GM18870 (cell line): ENCODE data around the gene KLF9.

ENCODE experiments used
- ATAC-seq: cut with Tn5 transposase; IDR thresholded peaks from one replicate; pipeline ENCODE4 v1.9.1; 2021; ENCODE audit warnings: moderate library complexity; ENCODE audit not compliant: unreplicated experiment

The KLF9 gene

GRCh38 chr9:70422371-70423043 is 8.1 kb upstream of the KLF9 start:
- ATAC-seq = no peak

DNA sequence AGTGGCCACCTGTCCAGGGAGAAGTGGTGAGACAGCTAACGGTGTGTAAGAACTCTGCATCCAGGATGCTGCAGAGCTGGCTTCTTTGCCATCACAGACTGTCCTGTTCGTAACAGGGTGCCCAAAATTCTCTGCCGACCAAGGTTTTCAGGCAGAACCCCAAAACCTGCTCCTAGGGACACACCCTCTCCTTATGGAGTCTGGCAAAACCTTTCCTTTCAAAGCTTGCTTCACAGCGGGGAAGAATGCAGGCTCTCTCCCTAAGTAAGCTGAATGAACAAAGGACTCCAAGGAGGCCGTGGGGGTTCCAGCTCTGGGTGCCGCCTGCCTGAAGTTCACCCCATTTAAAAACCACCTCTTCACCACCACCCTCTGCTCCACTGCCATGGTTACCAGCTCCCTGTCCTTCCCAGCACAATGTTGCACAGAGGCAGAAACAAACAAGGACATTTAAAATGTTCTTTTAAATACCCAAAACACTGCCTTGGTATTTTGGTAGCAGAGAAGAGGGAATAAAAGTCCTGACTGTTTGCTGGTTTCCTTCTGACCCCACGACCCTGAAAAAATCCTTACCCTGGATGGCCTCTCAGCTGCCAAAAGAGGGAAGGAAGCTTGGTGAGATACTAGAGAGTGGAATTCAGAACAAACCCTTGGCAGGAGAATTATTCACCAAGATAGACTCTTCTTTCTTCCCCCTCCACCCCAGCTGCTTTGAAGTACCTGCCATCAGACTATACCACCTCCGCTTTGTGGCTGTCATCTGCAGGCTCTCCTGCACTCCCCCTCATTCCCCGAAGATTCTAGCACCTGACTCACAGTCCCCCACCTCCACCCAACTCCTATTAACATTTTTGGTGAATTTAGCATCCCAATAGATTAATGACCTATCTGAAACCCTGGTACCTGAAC is 7.1 kb upstream of the KLF9 start:
- ATAC-seq = no peak

DNA sequence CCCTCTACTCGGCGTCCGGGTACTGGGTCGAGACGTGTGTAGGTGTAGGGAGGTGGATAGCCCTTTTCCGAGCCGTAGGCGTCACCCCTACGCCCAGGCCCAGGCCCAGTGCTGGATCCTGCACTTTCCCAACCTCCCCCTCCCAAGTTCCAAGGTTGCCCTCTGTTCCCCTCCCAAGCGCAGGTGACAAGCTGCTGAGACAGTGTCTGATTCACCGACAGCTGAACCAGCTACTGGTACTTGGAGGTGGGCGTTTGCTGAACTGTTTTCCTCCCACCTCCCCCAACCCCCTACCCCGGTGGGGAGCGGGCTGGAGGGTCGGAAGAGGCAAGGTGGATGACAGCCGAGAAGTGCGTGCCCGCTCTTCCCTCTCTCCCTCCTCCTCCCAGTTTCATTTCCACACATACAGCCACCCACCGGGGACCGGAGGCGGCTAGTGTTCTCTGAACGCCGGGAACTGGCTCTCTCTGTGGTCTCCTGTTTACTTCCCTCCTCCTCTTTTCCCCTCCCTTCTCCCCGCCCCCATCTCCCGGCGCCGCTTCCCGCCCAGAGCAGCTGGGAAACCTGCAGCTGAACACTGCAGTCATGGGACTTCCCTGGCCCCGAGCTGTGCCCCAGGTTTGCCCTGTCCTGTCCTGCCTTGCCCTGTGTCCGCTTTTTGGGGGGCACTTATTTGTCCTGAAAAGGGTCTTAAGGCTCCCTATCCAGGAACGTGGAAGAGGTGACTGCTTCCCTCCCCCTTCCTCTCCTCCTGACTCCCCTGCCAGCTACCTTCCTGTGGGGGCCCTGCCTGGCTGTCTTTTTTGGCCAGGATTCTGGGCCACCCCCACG is 6.2 kb upstream of the KLF9 start:
- peak; percentile 16 for ATAC-seq

GRCh38 chr9:70419556-70420440 is 5.3 kb upstream of the KLF9 start:
- ATAC-seq = peak; percentile 44

DNA sequence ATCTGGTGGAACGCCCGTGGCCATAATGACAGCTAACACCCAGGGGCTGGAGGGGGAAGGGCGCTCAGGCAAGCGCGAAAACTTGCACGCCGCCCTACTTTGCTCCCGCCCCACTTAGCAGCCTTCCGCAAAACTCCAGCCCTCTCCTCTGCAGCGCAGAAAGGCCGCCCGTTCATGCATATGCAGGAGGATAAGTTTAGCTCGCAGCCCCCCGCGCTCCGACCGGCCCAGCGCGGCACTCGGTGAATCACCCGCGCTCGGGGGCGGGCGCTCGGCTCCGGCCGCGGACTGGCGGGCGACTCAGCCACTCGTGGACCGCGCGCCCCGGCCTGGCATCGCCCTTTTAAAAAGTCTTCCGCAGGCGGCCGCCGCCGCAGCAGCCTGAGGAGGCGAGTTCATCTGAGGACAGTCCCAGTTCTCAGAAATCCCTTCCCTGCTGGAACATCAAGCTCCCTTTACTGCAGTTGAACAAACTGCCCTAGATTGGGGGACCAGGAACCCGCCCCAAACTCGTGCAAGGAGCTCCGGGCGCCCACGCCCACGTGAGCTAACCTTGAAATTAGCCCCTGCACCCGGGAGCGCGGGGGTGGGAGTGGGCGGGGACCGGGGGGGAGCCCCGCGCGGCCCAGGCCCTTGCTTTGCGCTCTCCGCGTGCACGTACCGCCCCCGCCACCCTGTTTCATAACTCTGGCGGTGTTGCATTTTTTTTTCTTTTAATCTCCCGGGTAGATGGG is 4.5 kb upstream of the KLF9 start:
- ATAC-seq = peak; percentile 38

DNA sequence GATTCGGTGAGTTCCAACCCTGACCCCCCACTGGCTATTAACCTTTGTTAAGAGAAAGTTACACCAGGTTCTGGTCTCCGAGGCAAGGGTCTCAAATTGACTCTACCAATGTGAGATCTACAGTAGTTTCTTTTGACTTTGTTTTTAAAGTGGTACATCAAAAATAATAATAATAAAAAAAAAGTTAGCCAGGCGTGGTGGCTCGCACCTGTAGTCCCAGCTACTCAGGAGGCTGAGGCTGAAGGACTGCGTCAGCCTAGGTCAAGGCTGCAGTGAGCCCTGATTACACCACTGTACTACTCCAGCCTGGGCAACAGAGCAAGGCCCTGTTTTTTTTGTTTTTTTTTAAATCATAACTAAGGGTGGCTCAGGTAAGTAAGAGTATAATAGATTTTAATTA is 1.0 kb upstream of the KLF9 start:
- ATAC-seq = no peak

DNA sequence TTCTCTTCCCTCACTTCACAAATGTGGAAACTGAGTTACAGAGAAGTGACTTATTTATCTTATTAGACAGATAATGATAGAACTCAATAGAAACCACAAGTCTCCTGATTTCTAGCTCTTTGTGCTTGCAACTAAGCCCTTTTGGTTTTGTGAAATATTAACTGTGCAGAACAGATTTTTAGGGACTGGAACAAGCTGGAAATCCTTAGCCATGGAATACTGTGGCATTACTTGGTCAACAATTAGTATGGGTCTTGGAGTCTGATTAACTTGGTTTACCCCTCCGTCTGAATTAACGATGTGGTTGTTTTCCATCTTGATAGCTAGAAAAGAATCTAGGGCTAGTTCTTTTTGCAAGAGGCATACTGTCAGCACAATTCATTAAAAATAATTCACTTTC is 584 bp upstream of the KLF9 start:
- no peak for ATAC-seq

DNA sequence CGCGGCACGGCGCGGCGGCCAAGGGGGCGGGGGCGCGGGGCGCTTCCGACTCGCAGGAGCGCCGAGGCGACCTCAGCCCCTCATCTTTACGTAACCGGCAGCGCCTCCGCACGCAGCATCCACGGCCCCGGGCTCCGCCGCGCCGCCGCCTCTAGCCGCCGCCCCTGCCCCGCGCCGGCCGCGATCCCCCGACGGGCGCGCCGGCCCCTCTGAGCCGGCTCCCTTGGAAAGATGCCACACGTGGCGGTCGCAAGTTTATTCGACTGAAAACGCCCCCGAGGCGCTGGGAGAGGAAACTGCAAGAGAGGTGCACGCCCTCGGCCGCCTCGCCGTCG is 1.0 kb downstream of the KLF9 start:
- peak; percentile 12 for ATAC-seq

GRCh38 chr9:70412832-70413463 is 1.5 kb downstream of the KLF9 start:
- no peak for ATAC-seq

DNA sequence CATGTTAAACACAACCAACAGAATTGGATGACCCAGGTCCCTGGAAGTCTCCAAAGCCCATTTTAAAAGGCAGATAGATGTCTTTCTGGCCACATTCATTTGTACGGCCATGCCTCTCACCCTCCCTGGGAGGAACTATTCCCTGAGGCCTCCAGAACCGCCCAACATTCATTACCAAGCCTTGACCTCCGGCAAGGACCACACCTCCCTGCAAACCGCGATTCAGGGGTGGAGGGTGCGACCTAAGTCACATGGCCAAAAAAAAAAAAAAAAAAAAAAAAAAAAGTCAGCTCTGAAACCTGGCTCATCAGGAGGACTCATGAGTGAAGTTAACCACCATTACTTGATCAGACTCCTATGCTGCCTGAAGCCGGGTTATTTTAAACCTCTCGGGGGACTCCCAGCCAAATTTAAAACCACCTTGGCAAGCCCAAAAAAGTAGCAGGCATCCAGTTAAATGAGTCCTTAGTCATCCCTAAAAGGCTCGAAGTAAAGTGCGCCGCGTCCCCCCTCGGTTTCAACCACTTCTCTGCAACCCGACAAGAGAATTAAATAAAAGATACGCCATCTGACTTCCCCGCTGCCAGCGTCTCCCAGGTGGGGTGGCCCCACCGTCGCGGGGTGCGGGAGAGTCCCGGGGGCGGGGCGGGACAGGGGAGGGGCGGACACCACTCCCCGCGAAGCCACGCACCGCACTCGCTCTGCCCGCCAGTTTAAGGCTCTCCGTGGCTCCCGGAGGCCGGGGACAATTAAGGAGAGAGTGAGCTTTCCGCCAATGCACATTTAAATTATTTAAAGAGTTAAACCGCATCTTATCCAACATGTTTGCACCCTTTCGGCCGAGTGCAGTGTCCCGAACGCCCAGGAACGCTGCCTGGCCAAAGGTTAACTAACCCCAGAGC is 2.3 kb downstream of the KLF9 start:
- ATAC-seq = no peak

- ATAC-seq = no peak
Observed at GRCh38 chr9:70411121-70411929, 3.1 kb downstream of the KLF9 start.

GRCh38 chr9:70410368-70410767 is 4.1 kb downstream of the KLF9 start:
- ATAC-seq = no peak

GRCh38 chr9:70409800-70410199 is 4.7 kb downstream of the KLF9 start:
- ATAC-seq = no peak

- ATAC-seq = no peak
Observed at GRCh38 chr9:70409280-70409679, 5.2 kb downstream of the KLF9 start.

- no peak for ATAC-seq
Observed at GRCh38 chr9:70408393-70409040, 5.9 kb downstream of the KLF9 start.

GRCh38 chr9:70407081-70407503 is 7.4 kb downstream of the KLF9 start:
- ATAC-seq = no peak

- peak; percentile 86 for ATAC-seq
Observed at GRCh38 chr9:70406434-70406862, 8.0 kb downstream of the KLF9 start.
